HCT116 (cell line): ENCODE measurements around the gene SCFD2. TPM values are rescaled to one million over a fixed set of nuclear protein-coding genes. Genes with fewer than 3 reads are reported as not detected.
"Not testable (repeated sequence)": the region's sequence is repeated elsewhere in the genome, so short reads cannot be mapped to it uniquely, and the experiment has no call there.

Source experiments
- ATAC-seq: fragments of 200-7000 bp; cut with Tn5 transposase; 2 replicates; pipeline ENCODE4 v1.9.1; 2020; ENCODE audit warnings: mild to moderate bottlenecking, moderate library complexity
- BruUV-seq: library from RNA; stranded (reverse); fragments of 400-500 nt; replicated peaks from 2 replicates; lab custom pipeline; 2021; lab: Mats Ljungman, UMichigan
- CTCF ChIA-PET: fragments of 300-600 bp; sonication (Branson Sonifier 250); formaldehyde crosslinking; loops from one replicate; lab custom pipeline; 2021; ENCODE audit warnings: antibody characterized with exemption; lab: Charles Lee
- POLR2A ChIA-PET: fragments of 300-600, 350-600 bp; sonication (Branson Sonifier 250); formaldehyde crosslinking; loops from one replicate; lab custom pipeline; 2021; ENCODE audit warnings: antibody characterized with exemption; lab: Charles Lee
- RAD21 ChIA-PET, 2 experiments: fragments of 300-600 bp; sonication (Branson Sonifier 250); formaldehyde crosslinking; loops; one replicate each; lab custom pipeline; 2023; ENCODE audit warnings: low total read pairs in 2 of 2; ENCODE audit not compliant: uncharacterized antibody in 2 of 2, unreplicated experiment in 2 of 2, low non-redundant PET in 1 of 2; lab: Charles Lee
- DNase-seq: peaks from one replicate; pipeline ENCODE4 v3.0.0-alpha.2; 2010; ENCODE audit warnings: low read depth, low spot score
- H2AFZ ChIP-seq: fragments of 200-600 bp; shearing (Covaris generic), sonication (generic); 2 replicates; pipeline ENCODE4 v1.6.1; 2017; ENCODE audit warnings: low read depth, mixed run types, mixed read lengths, antibody characterized with exemption, low read length; ENCODE audit not compliant: poor library complexity, severe bottlenecking
- H3K27ac ChIP-seq: 2 replicates; pipeline ENCODE4 v1.5.1; 2012; ENCODE audit warnings: low read depth, low read length
- H3K27me3 ChIP-seq: fragments of 200-600 bp; sonication (generic); 2 replicates; pipeline ENCODE4 v1.6.1; 2016; ENCODE audit warnings: mixed run types, low read length, mixed read lengths; ENCODE audit not compliant: insufficient read depth
- H3K36me3 ChIP-seq, 2 experiments: fragments of 200-500 bp in 1 of 2; fragments of 200-600 bp in 1 of 2; sonication (Bioruptor generic) in 1 of 2; sonication (generic) in 1 of 2; 2 replicates each; pipeline versions ENCODE4 v1.5.1 to v1.6.1; 2014 to 2016; ENCODE audit warnings: low read length in 2 of 2, inconsistent platforms in 1 of 2, mixed read lengths in 1 of 2, mixed run types in 1 of 2; ENCODE audit not compliant: insufficient read depth in 2 of 2, control insufficient read depth in 1 of 2
- H3K4me1 ChIP-seq, 2 experiments: fragments of 200-600 bp in 1 of 2; sonication (generic) in 1 of 2; 2 replicates each; pipeline versions ENCODE4 v1.5.1 to v1.6.1; 2012 to 2017; ENCODE audit warnings: low read length in 2 of 2, inconsistent platforms in 1 of 2, mild to moderate bottlenecking in 1 of 2, mixed read lengths in 1 of 2, mixed run types in 1 of 2, moderate library complexity in 1 of 2; ENCODE audit not compliant: insufficient read depth in 2 of 2, control insufficient read depth in 1 of 2
- H3K4me2 ChIP-seq: fragments of 200-600 bp; sonication (generic); 2 replicates; pipeline ENCODE4 v1.6.1; 2017; ENCODE audit warnings: mixed run types, low read length, mixed read lengths
- H3K4me3 ChIP-seq, 2 experiments: fragments of 200-600 bp in 1 of 2; sonication (generic) in 1 of 2; replicated peaks in 1 of 2; 2 replicates each; pipeline ENCODE4 v1.5.1; 2011 to 2016; ENCODE audit warnings: low read length in 2 of 2, control low read depth in 1 of 2, low read depth in 1 of 2, mild to moderate bottlenecking in 1 of 2, mixed read lengths in 1 of 2, mixed run types in 1 of 2
- H3K79me2 ChIP-seq: fragments of 200-600 bp; sonication (generic); 2 replicates; pipeline ENCODE4 v1.6.1; 2017; ENCODE audit warnings: mild to moderate bottlenecking, mixed run types, low read length, moderate library complexity, mixed read lengths; ENCODE audit not compliant: insufficient read depth
- H3K9ac ChIP-seq: fragments of 200-600 bp; sonication (generic); 2 replicates; pipeline ENCODE4 v1.6.1; 2016; ENCODE audit warnings: low read length, mixed read lengths
- H3K9me2 ChIP-seq: fragments of 200-600 bp; sonication (generic), shearing (Covaris generic); 2 replicates; pipeline ENCODE4 v1.6.1; 2017; ENCODE audit warnings: mixed run types, mild to moderate bottlenecking, moderate library complexity; ENCODE audit not compliant: insufficient read depth
- H3K9me3 ChIP-seq, 2 experiments: fragments of 200-500 bp in 1 of 2; fragments of 200-600 bp in 1 of 2; sonication (Bioruptor generic) in 1 of 2; sonication (generic) in 1 of 2; 2 replicates each; pipeline ENCODE4 v1.6.1; 2014 to 2017; ENCODE audit warnings: low read length in 2 of 2, mixed read lengths in 2 of 2, inconsistent platforms in 1 of 2, low read depth in 1 of 2, mild to moderate bottlenecking in 1 of 2, mixed run types in 1 of 2, moderate library complexity in 1 of 2; ENCODE audit not compliant: control insufficient read depth in 1 of 2, insufficient read depth in 1 of 2
- H4K20me1 ChIP-seq: fragments of 200-600 bp; sonication (generic), shearing (Covaris generic); 2 replicates; pipeline ENCODE4 v1.6.1; 2017; ENCODE audit warnings: mixed run types, mild to moderate bottlenecking, moderate library complexity; ENCODE audit not compliant: insufficient read depth
- EGR1 ChIP-seq: IDR thresholded peaks from 2 replicates; pipeline ENCODE4 v1.6.1; 2012; ENCODE audit warnings: low read depth
- EZH2 ChIP-seq: fragments of 200-600 bp; sonication (generic); IDR thresholded peaks from 2 replicates; pipeline ENCODE4 v1.6.1; 2017; ENCODE audit warnings: antibody characterized with exemption, mixed run types
- EZH2phosphoT487 ChIP-seq: fragments of 200-600 bp; IDR thresholded peaks from 2 replicates; pipeline ENCODE4 v1.6.1; 2018; ENCODE audit warnings: antibody characterized with exemption, borderline replicate concordance
- intact Hi-C: fragments of 100-400 bp; cut with micrococcal nuclease; formaldehyde crosslinking; loops from 2 replicates; pipeline ENCODE4 v1.10.0; 2022
- total RNA-seq: library from RNA; stranded (reverse); gene quantifications from one replicate; pipeline ENCODE4 v1.2.1, GENCODE V29; 2021; ENCODE audit not compliant: unreplicated experiment
- TF ChIP-seq, protein P1 (sequence below): IDR thresholded peaks from 2 replicates; pipeline ENCODE4 v1.6.1; 2011; ENCODE audit warnings: mild to moderate bottlenecking, low read length, moderate library complexity; ENCODE audit not compliant: insufficient replicate concordance; ENCODE audit errors: extremely low read depth
- TF ChIP-seq, protein P2 (sequence below): IDR thresholded peaks from 2 replicates; pipeline ENCODE4 v1.6.1; 2012
- TF ChIP-seq, protein P3 (sequence below): IDR thresholded peaks from 2 replicates; pipeline ENCODE4 v1.6.1; 2012; ENCODE audit warnings: low read depth

The SCFD2 gene
- total RNA-seq, 1 experiment from 2014 or later: 13.6 TPM

DNA sequence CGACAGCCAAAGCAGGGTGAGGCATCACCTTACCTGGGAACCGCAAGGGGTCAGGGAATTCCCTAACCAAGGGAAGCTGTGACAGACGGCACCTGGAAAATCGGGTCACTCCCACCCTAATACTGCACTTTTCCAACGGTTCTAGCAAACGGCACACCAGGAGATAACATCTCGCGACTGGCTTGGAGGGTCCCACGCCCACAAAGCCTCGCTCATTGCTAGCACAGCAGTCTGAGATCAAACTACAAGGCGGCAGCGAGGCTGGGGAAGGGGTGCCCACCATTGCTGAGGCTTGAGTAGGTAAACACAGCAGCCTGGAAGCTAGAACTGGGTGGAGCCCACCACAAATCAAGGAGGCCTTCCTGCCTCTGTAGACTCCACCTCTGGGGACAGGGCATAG is 25.7 kb downstream of the SCFD2 start:
- intact Hi-C loops, DNase-seq, H3K9ac ChIP-seq, H2AFZ ChIP-seq, POLR2A ChIA-PET, H4K20me1 ChIP-seq, H3K4me1 ChIP-seq, RAD21 ChIA-PET, H3K27ac ChIP-seq, H3K79me2 ChIP-seq, BruUV-seq, H3K4me2 ChIP-seq, H3K27me3 ChIP-seq, ATAC-seq, H3K36me3 ChIP-seq, CTCF ChIA-PET, H3K9me2 ChIP-seq, H3K9me3 ChIP-seq, H3K4me3 ChIP-seq: not testable (repeated sequence)

DNA sequence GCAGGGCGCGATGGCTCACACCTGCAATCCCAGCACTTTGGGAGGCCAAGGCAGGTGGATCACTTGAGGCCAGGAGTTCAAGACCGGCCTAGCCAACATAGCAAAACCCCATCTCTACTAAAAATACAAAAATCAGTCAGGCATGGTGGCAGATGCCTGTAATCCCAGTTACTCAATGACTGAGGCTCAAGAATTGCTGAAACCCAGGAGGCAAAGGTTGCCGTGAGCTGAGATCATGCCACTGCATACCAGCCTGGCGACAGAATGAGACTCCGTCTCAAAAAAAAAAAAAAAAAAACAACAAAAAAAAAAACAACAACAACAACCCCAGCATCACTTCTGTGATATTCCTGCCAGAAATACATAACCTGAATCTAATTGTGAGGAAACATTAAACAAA is 30.9 kb downstream of the SCFD2 start:
- H3K9ac ChIP-seq, intact Hi-C loops, RAD21 ChIA-PET, H3K9me2 ChIP-seq, H2AFZ ChIP-seq, H3K4me2 ChIP-seq, H3K27ac ChIP-seq, H3K27me3 ChIP-seq, H4K20me1 ChIP-seq, ATAC-seq, CTCF ChIA-PET, H3K79me2 ChIP-seq, H3K4me1 ChIP-seq, POLR2A ChIA-PET, DNase-seq, H3K9me3 ChIP-seq, H3K36me3 ChIP-seq, BruUV-seq, H3K4me3 ChIP-seq: not testable (repeated sequence)

DNA sequence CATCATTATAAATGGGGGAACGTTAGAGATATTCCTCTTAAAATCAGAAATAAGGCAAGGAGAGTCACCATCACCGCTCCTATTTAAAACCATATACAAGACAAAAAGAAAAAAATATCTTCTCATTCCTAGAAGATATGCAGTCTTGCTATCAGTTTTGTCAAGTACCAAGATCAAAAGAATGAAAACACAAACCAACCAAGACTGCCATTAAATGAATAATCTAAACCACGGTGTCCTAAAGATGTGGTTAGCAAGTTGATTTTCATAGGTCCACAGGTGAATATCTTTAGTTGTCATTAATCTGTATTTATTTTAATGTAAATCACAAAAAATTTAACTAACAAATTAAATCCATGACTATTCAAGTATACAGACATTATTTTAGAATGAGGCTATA is 39.3 kb downstream of the SCFD2 start:
- Histone ChIP-seq H3K9me3 (no peaks in the 10 kb centered on the region), H3K79me2 (peaks cover 3% of the 10 kb centered on the region), H3K9me2 (no peaks in the 10 kb centered on the region), H3K4me3 (no peak overlapping the region), H3K9ac (no peak overlapping the region), H3K36me3 (no peaks in the 10 kb centered on the region), H3K27me3 (no peaks in the 10 kb centered on the region), H3K4me2 (no peak overlapping the region), H3K27ac (no peak overlapping the region), H2AFZ (no peak overlapping the region), H3K4me1 (peaks cover 2 to 10% of the 10 kb centered on the region in 2 experiments; a peak in 3 of 4 replicates), H4K20me1 (no peaks in the 10 kb centered on the region)
- BruUV-seq: no TSS peak
- ChIA-PET POLR2A (no interaction called here), RAD21 (no interaction called here), CTCF (no interaction called here)
- ATAC-seq (no peak), DNase-seq (no peak)
- intact Hi-C loops: no loop called here
- TF ChIP-seq EZH2phosphoT487 (no peak), EGR1 (no peak), EZH2 (no peak)
- TF ChIP-seq, protein P1, sequence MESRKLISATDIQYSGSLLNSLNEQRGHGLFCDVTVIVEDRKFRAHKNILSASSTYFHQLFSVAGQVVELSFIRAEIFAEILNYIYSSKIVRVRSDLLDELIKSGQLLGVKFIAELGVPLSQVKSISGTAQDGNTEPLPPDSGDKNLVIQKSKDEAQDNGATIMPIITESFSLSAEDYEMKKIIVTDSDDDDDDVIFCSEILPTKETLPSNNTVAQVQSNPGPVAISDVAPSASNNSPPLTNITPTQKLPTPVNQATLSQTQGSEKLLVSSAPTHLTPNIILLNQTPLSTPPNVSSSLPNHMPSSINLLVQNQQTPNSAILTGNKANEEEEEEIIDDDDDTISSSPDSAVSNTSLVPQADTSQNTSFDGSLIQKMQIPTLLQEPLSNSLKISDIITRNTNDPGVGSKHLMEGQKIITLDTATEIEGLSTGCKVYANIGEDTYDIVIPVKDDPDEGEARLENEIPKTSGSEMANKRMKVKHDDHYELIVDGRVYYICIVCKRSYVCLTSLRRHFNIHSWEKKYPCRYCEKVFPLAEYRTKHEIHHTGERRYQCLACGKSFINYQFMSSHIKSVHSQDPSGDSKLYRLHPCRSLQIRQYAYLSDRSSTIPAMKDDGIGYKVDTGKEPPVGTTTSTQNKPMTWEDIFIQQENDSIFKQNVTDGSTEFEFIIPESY: no peak
- TF ChIP-seq, protein P2, sequence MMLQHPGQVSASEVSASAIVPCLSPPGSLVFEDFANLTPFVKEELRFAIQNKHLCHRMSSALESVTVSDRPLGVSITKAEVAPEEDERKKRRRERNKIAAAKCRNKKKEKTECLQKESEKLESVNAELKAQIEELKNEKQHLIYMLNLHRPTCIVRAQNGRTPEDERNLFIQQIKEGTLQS: no peak
- TF ChIP-seq, protein P3, sequence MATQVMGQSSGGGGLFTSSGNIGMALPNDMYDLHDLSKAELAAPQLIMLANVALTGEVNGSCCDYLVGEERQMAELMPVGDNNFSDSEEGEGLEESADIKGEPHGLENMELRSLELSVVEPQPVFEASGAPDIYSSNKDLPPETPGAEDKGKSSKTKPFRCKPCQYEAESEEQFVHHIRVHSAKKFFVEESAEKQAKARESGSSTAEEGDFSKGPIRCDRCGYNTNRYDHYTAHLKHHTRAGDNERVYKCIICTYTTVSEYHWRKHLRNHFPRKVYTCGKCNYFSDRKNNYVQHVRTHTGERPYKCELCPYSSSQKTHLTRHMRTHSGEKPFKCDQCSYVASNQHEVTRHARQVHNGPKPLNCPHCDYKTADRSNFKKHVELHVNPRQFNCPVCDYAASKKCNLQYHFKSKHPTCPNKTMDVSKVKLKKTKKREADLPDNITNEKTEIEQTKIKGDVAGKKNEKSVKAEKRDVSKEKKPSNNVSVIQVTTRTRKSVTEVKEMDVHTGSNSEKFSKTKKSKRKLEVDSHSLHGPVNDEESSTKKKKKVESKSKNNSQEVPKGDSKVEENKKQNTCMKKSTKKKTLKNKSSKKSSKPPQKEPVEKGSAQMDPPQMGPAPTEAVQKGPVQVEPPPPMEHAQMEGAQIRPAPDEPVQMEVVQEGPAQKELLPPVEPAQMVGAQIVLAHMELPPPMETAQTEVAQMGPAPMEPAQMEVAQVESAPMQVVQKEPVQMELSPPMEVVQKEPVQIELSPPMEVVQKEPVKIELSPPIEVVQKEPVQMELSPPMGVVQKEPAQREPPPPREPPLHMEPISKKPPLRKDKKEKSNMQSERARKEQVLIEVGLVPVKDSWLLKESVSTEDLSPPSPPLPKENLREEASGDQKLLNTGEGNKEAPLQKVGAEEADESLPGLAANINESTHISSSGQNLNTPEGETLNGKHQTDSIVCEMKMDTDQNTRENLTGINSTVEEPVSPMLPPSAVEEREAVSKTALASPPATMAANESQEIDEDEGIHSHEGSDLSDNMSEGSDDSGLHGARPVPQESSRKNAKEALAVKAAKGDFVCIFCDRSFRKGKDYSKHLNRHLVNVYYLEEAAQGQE: no peak
